Stomach (tissue), 9 donors: ENCODE results near the gene GRIP1. TPM values are rescaled to one million over a fixed set of nuclear protein-coding genes. Genes with fewer than 3 reads are reported as not detected.

Experiments used
- DNase-seq, 2 donors: peaks; one replicate each; pipeline versions ENCODE4 v3.0.0 to v3.0.0-alpha.2; 2013 to 2019
- H3K27ac ChIP-seq, 5 donors: fragments of 200-600 bp in 4 of 5; sonication (generic) in 4 of 5; one replicate each; pipeline ENCODE4 v1.5.1; 2013 to 2019; ENCODE audit warnings: mild to moderate bottlenecking in 1 of 5, moderate library complexity in 1 of 5
- H3K27me3 ChIP-seq, 3 donors: fragments of 200-600 bp; sonication (generic); one replicate each; pipeline ENCODE4 v1.5.1; 2017 to 2019; ENCODE audit warnings: mixed run types in 1 of 3
- H3K36me3 ChIP-seq, 4 donors: fragments of 200-600 bp; sonication (generic); 1 replicate in 3 of 4; 2 replicates in 1 of 4; pipeline ENCODE4 v1.5.1; 2016 to 2019
- H3K4me1 ChIP-seq, 4 donors: fragments of 200-600 bp; sonication (generic); one replicate each; pipeline ENCODE4 v1.5.1; 2016 to 2019
- H3K4me3 ChIP-seq, 4 donors: fragments of 200-600 bp; sonication (generic) in 3 of 4; one replicate each; pipeline ENCODE4 v1.5.1; 2016 to 2019; ENCODE audit warnings: mild to moderate bottlenecking in 1 of 4
- H3K9me3 ChIP-seq, 4 donors: fragments of 200-600 bp; sonication (generic); one replicate each; pipeline ENCODE4 v1.5.1; 2016 to 2019
- CTCF ChIP-seq, 7 experiments: fragments of 450-650 bp in 4 of 7; fragments of 200-600 bp in 3 of 7; sonication (generic) in 3 of 7; IDR thresholded peaks; one replicate each; pipeline ENCODE4 v1.5.1; 2016 to 2019; ENCODE audit warnings: antibody characterized with exemption in 7 of 7, control low read depth in 2 of 7, mild to moderate bottlenecking in 1 of 7
- EP300 ChIP-seq: sonication (generic); formaldehyde crosslinking; IDR thresholded peaks from one replicate; pipeline ENCODE4 v1.6.1; 2017; ENCODE audit warnings: antibody characterized with exemption
- POLR2A ChIP-seq, 4 donors: fragments of 450-650 bp; IDR thresholded peaks; one replicate each; pipeline ENCODE4 v1.6.1; 2016; ENCODE audit warnings: antibody characterized with exemption in 4 of 4, control low read depth in 2 of 4, mild to moderate bottlenecking in 1 of 4, moderate library complexity in 1 of 4
- POLR2AphosphoS5 ChIP-seq, 3 donors: sonication (generic); formaldehyde crosslinking; IDR thresholded peaks; one replicate each; pipeline ENCODE4 v1.6.1; 2016; ENCODE audit warnings: antibody characterized with exemption in 3 of 3
- WGBS, 5 donors: extraction: QIAGEN DNeasy Blood & Tissue Kit in 3 of 5; methylation state at CpG; one replicate each; pipeline versions ENCODE4 v1.1.5 to v1.1.7; 2013 to 2018; 5-methylcytosine and 5-hydroxymethylcytosine counted together
- intact Hi-C: fragments of 100-400 bp; cut with DNase I; formaldehyde crosslinking; loops from one replicate; pipeline ENCODE4 v1.15.1; 2023; ENCODE audit warnings: low total_unique reads
- polyA plus RNA-seq, 3 donors: library from polyadenylated mRNA; stranded (reverse); fragments of 200-250 nt; gene quantifications; one replicate each; pipeline ENCODE4 v1.2.3, GENCODE V29; 2013
- total RNA-seq, 5 donors: library from RNA; depleted of rRNA; stranded (reverse); fragments of >200 nt; gene quantifications; one replicate each; pipeline versions ENCODE4 v1.1.0 to v1.2.3, GENCODE V29; 2014 to 2016
- donor health status: healthy with polysubstance abuse.
- donor health status: Bipolar disorder and iron deficiency.
- donor health status: healthy.

GRIP1 gene
- total and polyA plus RNA-seq, 8 donors, result 0.31 to 8.8 (median 4.4) TPM; not detected in 1

- Histone ChIP-seq H3K27ac (no peak overlapping the region), H3K27me3 (no peaks in the 10 kb centered on the region), H3K4me1 (peaks cover 0 to 10% (median 0%) of the 10 kb centered on the region in 4 donors), H3K4me3 (no peak overlapping the region), H3K36me3 (no peaks in the 10 kb centered on the region), H3K9me3 (no peaks in the 10 kb centered on the region)
- 84 to 91% (median 87%) methylated on average over 5 of the region's 5 CpGs for WGBS, 5 donors
- intact Hi-C loops, result no loop called here
- no peak for TF ChIP-seq POLR2AphosphoS5 (IDR thresholded peaks at IDR 0.05)
- no peak for TF ChIP-seq POLR2A (IDR thresholded peaks at IDR 0.05)
- TF ChIP-seq CTCF (IDR thresholded peaks at IDR 0.05), result no peak
- no peak for TF ChIP-seq EP300
- no peak for DNase-seq
Measured at GRCh38 chr12:66397574-66398290, 281.1 kb downstream of the GRIP1 start.

DNA sequence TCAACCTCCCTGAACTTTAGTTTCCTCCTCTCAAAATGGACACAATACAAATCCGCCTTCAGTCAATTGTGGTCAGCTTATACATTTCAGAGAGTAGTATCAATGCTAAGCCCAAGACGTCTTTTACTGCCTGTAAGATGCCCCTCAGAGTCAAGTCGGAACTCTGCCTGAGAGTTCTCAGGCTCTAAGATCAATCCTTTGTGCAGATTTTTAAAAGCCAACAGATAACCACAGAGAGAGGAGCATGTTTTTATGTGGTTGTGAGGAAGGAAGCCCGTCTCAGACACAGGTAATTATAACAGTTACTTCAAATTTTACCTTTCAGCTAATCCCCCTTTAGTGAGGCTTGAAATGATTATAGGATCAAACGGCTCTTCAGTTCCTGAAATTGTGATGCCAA lies 285.0 kb downstream of the GRIP1 start:
- H3K27me3 ChIP-seq, result no peaks in the 10 kb centered on the region
- no peak for DNase-seq
- intact Hi-C loops, result no loop called here
- WGBS, 5 donors, result 63 to 70% (median 63%) methylated on average over 5 of the region's 5 CpGs
- H3K4me3 ChIP-seq, result no peak overlapping the region
- H3K9me3 ChIP-seq, result no peaks in the 10 kb centered on the region
- TF ChIP-seq CTCF (IDR thresholded peaks at IDR 0.05), result no peak
- TF ChIP-seq POLR2A (IDR thresholded peaks at IDR 0.05), result no peak
- no peak for TF ChIP-seq EP300
- no peak for TF ChIP-seq POLR2AphosphoS5 (IDR thresholded peaks at IDR 0.05)
- peaks cover 0 to under 1% (median 0%) of the 10 kb centered on the region in 4 donors for H3K4me1 ChIP-seq
- peaks cover 0 to 6% (median 0%) of the 10 kb centered on the region in 4 donors for H3K36me3 ChIP-seq
- no peak overlapping the region for H3K27ac ChIP-seq

GRCh38 chr12:66392266-66392915 lies 286.5 kb downstream of the GRIP1 start:
- no peak for TF ChIP-seq CTCF (IDR thresholded peaks at IDR 0.05)
- no peak for TF ChIP-seq POLR2A (IDR thresholded peaks at IDR 0.05)
- no peak for TF ChIP-seq POLR2AphosphoS5 (IDR thresholded peaks at IDR 0.05)
- TF ChIP-seq EP300, result no peak
- no peak overlapping the region for H3K4me3 ChIP-seq
- peaks cover 0 to 6% (median 0%) of the 10 kb centered on the region in 4 donors for H3K36me3 ChIP-seq
- intact Hi-C loops, result no loop called here
- no peaks in the 10 kb centered on the region for H3K9me3 ChIP-seq
- H3K27me3 ChIP-seq, result no peaks in the 10 kb centered on the region
- H3K4me1 ChIP-seq, result no peaks in the 10 kb centered on the region
- no peak overlapping the region for H3K27ac ChIP-seq
- WGBS, 5 donors, result 81 to 93% (median 90%) methylated on average over 6 of the region's 6 CpGs
- no peak for DNase-seq

GRCh38 chr12:66388517-66388916 lies 290.4 kb downstream of the GRIP1 start:
- 62 to 71% (median 70%) methylated on average over 2 of the region's 2 CpGs for WGBS, 5 donors
- H3K4me1 ChIP-seq, result no peaks in the 10 kb centered on the region
- intact Hi-C loops, result no loop called here
- no peak for DNase-seq
- no peak for TF ChIP-seq EP300
- TF ChIP-seq POLR2AphosphoS5 (IDR thresholded peaks at IDR 0.05), result no peak
- no peak for TF ChIP-seq CTCF (IDR thresholded peaks at IDR 0.05)
- no peak for TF ChIP-seq POLR2A (IDR thresholded peaks at IDR 0.05)
- peaks cover 0 to 6% (median 0%) of the 10 kb centered on the region in 4 donors for H3K36me3 ChIP-seq
- H3K9me3 ChIP-seq, result no peaks in the 10 kb centered on the region
- no peak overlapping the region for H3K27ac ChIP-seq
- no peaks in the 10 kb centered on the region for H3K27me3 ChIP-seq
- no peak overlapping the region for H3K4me3 ChIP-seq
